Heart left ventricle (tissue), 16 donors: ENCODE data around the gene CGB1. TPM values are rescaled to one million over a fixed set of nuclear protein-coding genes. Genes with fewer than 3 reads are reported as not detected.

Experiments
- ATAC-seq, 4 donors: fragments of 200-7000 bp; cut with Tn5 transposase; one replicate each; pipeline ENCODE4 v1.9.1; 2020 to 2022; ENCODE audit warnings: moderate library complexity in 4 of 4, mild to moderate bottlenecking in 3 of 4, moderate number of reproducible peaks in 1 of 4
- DNase-seq, 5 donors: peaks; one replicate each; pipeline ENCODE4 v3.0.0-alpha.2; 2020
- H3K27ac ChIP-seq, 12 donors: fragments of 200-600 bp; sonication (generic) in 4 of 12; one replicate each; pipeline versions ENCODE4 v1.5.0 to v1.8.0; 2016 to 2022; ENCODE audit warnings: mild to moderate bottlenecking in 2 of 12
- H3K27me3 ChIP-seq, 9 donors: fragments of 200-600 bp; sonication (generic) in 2 of 9; one replicate each; pipeline versions ENCODE4 v1.5.1 to v1.8.0; 2016 to 2022; ENCODE audit warnings: mild to moderate bottlenecking in 3 of 9
- H3K36me3 ChIP-seq, 9 donors: fragments of 200-600 bp; sonication (generic) in 2 of 9; one replicate each; pipeline versions ENCODE4 v1.5.0 to v1.8.0; 2018 to 2022; ENCODE audit warnings: mild to moderate bottlenecking in 2 of 9
- H3K4me1 ChIP-seq, 12 donors: fragments of 200-600 bp; sonication (generic) in 4 of 12; one replicate each; pipeline versions ENCODE4 v1.5.0 to v1.8.0; 2016 to 2022; ENCODE audit warnings: mild to moderate bottlenecking in 3 of 12
- H3K4me3 ChIP-seq, 12 donors: fragments of 200-600 bp; sonication (generic) in 4 of 12; one replicate each; pipeline versions ENCODE4 v1.5.0 to v1.8.0; 2017 to 2022; ENCODE audit warnings: mild to moderate bottlenecking in 9 of 12, moderate library complexity in 4 of 12
- H3K9me3 ChIP-seq, 12 donors: fragments of 200-600 bp; sonication (generic) in 4 of 12; one replicate each; pipeline versions ENCODE4 v1.5.0 to v1.8.0; 2016 to 2022; ENCODE audit warnings: mild to moderate bottlenecking in 1 of 12
- POLR2A ChIP-seq, 2 donors: fragments of 450-650 bp; IDR thresholded peaks; one replicate each; pipeline ENCODE4 v1.6.1; 2017; ENCODE audit warnings: antibody characterized with exemption in 2 of 2, mild to moderate bottlenecking in 2 of 2, moderate library complexity in 2 of 2
- WGBS, 4 donors: extraction: QIAGEN DNeasy Blood & Tissue Kit in 2 of 4; methylation state at CpG; one replicate each; pipeline versions ENCODE4 v1.1.5 to v1.1.7; 2013 to 2018; 5-methylcytosine and 5-hydroxymethylcytosine counted together
- intact Hi-C, 10 donors: fragments of 100-400 bp; cut with DNase I; formaldehyde crosslinking; loops; one replicate each; pipeline versions ENCODE4 v1.11.1 to v1.14.2; 2022
- polyA plus RNA-seq, 2 donors: library from polyadenylated mRNA; stranded (reverse); fragments of 200-250 nt; gene quantifications; one replicate each; pipeline ENCODE4 v1.2.3, GENCODE V29; 2013
- total RNA-seq, 9 donors: library from RNA; depleted of rRNA in 2 of 9; stranded (reverse); fragments of >200 nt in 2 of 9; fragmentation: NEBNext Ultra II Directional in 3 of 9; extraction: Animal tissue kit (Norgen Biotek cat#: 25700) in 3 of 9; gene quantifications; one replicate each; pipeline versions ENCODE4 v1.1.0 to v1.2.4, GENCODE V29; 2016 to 2023
- TF ChIP-seq, protein P1 (sequence below), 12 donors: fragments of 200-600 bp; sonication (generic) in 4 of 12; IDR thresholded peaks; one replicate each; pipeline versions ENCODE4 v1.5.0 to v1.8.0; 2018 to 2022; ENCODE audit warnings: antibody characterized with exemption in 12 of 12, mild to moderate bottlenecking in 5 of 12
- donor health status: ischemic (EF 13 %, LVEDD 7.1; RV severe dilation, severe dysfunction).
- donor health status: healthy with polysubstance abuse.
- donor health status: DM: no; HTN: yes; CAD: no.
- donor health status: DM: no; HTN: no; CAD: no.
- donor health status: ischemic (EF 25% LVEDD 6.9; RV normal size, moderate dysfunction).
- donor health status: ischemic (EF 25% LVEDD 5.7; RV mildly dilated, moderate dysfunction).
- donor health status: healthy.
- donor health status: DM: yes; HTN: yes; CAD: no.
- donor health status: ischemic (EF 35%, LVEDD 5.7; RV mildly dilated, moderate dysfunction).
- donor health status: nonischemic (EF 11% LVEDD 7.7; RV severe dilation, severe dysfunction).
- donor health status: DM: yes; HTN: yes; CAD: no.
- donor health status: PGD.
- donor health status: ischemic (EF 29% LVEDD 5.4; RV normal size, mild dysfunction).
- donor health status: nonischemic (EF 23%, LVEDD 6.1; RV moderate dilation, normal function).

CGB1 gene
- total and polyA plus RNA-seq, 11 donors: not detected

DNA sequence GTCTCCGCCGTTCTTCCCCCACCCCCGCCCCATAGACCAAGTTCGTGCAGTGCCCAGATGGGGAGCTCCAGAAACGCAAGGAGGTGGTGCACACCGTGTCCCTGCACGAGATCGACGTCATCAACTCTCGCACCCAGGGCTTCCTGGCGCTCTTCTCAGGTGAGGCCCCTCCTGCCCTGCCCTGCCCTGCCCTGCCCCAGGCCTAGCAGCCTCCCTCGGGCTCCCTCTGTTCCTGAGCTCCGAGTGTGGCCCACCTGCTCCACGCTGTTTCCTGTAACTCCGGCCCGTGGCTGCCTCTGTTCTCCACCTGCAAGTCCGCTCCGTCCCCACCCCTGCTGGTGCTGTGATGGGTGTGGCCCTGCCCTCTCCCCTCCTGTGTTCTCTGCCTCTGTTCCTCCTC is 26.2 kb downstream of the CGB1 start:
- Histone ChIP-seq H3K36me3 (peaks cover 0 to 88% (median 70%) of the 10 kb centered on the region in 9 donors), H3K27ac (no peak overlapping the region), H3K4me3 (no peak overlapping the region), H3K9me3 (no peaks in the 10 kb centered on the region), H3K4me1 (no peaks in the 10 kb centered on the region), H3K27me3 (no peaks in the 10 kb centered on the region)
- no peak for ATAC-seq
- TF ChIP-seq, protein P1, sequence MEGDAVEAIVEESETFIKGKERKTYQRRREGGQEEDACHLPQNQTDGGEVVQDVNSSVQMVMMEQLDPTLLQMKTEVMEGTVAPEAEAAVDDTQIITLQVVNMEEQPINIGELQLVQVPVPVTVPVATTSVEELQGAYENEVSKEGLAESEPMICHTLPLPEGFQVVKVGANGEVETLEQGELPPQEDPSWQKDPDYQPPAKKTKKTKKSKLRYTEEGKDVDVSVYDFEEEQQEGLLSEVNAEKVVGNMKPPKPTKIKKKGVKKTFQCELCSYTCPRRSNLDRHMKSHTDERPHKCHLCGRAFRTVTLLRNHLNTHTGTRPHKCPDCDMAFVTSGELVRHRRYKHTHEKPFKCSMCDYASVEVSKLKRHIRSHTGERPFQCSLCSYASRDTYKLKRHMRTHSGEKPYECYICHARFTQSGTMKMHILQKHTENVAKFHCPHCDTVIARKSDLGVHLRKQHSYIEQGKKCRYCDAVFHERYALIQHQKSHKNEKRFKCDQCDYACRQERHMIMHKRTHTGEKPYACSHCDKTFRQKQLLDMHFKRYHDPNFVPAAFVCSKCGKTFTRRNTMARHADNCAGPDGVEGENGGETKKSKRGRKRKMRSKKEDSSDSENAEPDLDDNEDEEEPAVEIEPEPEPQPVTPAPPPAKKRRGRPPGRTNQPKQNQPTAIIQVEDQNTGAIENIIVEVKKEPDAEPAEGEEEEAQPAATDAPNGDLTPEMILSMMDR (IDR thresholded peaks at IDR 0.05): no peak
- TF ChIP-seq POLR2A (IDR thresholded peaks at IDR 0.05): no peak
- intact Hi-C loops: no loop called here
- DNase-seq: no peak
- 90 to 95% (median 92%) methylated on average over 15 to 18 of the region's 18 CpGs for WGBS, 4 donors

DNA sequence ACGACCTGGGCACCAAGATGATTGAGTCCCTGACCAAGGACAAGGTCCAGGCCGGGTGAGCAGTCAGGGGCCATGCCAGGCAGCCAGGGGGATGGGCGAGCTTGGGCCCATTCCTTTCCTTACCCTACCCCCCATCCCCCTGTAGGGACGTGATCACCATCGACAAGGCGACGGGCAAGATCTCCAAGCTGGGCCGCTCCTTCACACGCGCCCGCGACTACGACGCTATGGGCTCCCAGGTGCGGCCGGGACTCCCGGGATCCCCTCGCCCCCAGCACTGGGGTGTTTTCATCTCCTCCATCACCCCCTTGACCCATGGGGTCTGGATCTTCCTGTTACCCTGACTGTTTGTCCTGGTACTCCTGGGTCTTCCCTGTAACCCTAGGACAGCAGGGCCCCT is 26.9 kb downstream of the CGB1 start:
- no peaks in the 10 kb centered on the region for H3K27me3 ChIP-seq
- no peak overlapping the region for H3K27ac ChIP-seq
- H3K9me3 ChIP-seq: no peaks in the 10 kb centered on the region
- H3K36me3 ChIP-seq: peaks cover 0 to 88% (median 72%) of the 10 kb centered on the region in 9 donors
- ATAC-seq (no peak), DNase-seq (no peak)
- no peaks in the 10 kb centered on the region for H3K4me1 ChIP-seq
- TF ChIP-seq POLR2A (IDR thresholded peaks at IDR 0.05): no peak
- TF ChIP-seq, protein P1 (IDR thresholded peaks at IDR 0.05): no peak
- intact Hi-C loops: no loop called here
- WGBS, 4 donors: 93 to 97% (median 95%) methylated on average over 13 to 18 of the region's 18 CpGs
- H3K4me3 ChIP-seq: no peak overlapping the region

DNA sequence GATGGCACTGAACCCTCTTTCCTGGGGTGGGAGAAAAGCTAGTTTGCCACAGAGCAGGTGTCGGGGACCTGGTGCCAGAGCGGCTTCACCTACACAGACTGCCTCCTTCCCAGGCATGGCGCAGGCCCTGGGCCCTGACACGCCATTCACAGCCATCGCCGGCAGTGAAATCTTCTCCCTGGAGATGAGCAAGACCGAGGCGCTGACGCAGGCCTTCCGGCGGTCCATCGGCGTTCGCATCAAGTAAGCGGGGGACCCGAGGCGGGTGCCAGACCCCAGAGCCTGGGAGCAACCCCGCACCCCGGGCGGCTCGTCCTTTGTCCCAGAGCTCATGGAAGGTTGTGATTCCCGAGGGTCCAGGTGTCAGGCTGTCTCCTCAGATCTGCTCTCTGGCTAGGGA is 29.8 kb downstream of the CGB1 start:
- ATAC-seq: no peak
- Histone ChIP-seq H3K36me3 (peaks cover 0 to 93% (median 77%) of the 10 kb centered on the region in 9 donors), H3K27ac (no peak overlapping the region), H3K4me3 (no peak overlapping the region), H3K9me3 (no peaks in the 10 kb centered on the region), H3K27me3 (no peaks in the 10 kb centered on the region), H3K4me1 (no peaks in the 10 kb centered on the region)
- intact Hi-C loops: no loop called here
- WGBS, 4 donors: 95 to 98% (median 97%) methylated on average over 20 to 22 of the region's 22 CpGs
- no peak for TF ChIP-seq POLR2A (IDR thresholded peaks at IDR 0.05)
- TF ChIP-seq, protein P1 (IDR thresholded peaks at IDR 0.05): no peak
- no peak for DNase-seq

DNA sequence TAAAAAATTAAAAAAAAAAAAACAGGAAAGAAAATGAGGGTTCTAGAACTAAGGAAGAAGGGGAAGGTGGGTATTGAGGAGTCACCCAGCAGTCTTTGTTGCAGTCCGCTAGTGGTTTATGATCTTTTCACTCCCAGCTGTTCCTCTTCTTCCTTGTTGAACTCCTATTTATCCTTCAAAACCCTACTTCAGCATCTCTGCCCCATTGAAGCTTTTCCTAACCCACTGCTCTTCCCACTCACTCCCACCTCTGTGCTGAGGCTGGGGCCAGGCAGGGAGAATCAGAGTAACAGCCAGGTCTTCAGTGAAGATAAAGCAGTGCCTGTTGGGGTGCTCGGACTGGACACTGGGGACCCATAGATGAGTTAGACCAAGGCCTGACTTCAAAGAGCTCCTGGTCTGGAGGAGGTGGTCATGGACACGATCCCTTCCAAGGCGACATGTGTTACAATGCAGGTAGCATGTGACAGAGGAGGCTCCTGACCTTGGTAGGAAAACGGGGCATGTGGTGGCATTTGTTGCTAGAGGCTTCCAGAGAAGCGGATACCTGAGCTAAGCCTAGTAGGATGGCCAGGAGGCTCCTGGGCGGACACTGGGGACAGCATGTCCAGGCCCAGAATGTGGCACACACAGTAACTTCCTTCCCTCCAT is 31.6 kb downstream of the CGB1 start:
- ATAC-seq: no peak

DNA sequence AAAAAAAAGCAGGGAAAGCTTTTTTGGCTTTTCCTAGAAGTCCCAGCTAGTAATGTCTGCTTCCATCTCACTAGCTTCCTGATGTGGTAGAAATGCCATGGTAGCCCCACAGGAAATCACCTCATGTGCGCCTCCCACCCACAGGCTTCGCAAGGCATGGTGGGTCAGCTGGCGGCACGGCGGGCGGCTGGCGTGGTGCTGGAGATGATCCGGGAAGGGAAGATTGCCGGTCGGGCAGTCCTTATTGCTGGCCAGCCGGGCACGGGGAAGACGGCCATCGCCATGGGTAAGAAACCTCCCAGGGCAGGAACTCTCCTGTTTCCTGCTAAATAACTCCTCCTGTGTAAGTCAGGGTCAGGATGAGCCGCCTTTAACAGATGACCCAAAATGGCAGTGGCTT is 32.6 kb downstream of the CGB1 start:
- ATAC-seq (no peak), DNase-seq (peak in 1 of 5 donors; percentile 8)
- Histone ChIP-seq H3K4me3 (no peak overlapping the region), H3K36me3 (peaks cover 0 to 73% (median 54%) of the 10 kb centered on the region in 9 donors), H3K27me3 (no peaks in the 10 kb centered on the region), H3K27ac (no peak overlapping the region), H3K9me3 (no peaks in the 10 kb centered on the region), H3K4me1 (peaks cover 0 to 3% (median 0%) of the 10 kb centered on the region in 12 donors)
- 94 to 100% (median 98%) methylated on average over 15 of the region's 15 CpGs for WGBS, 4 donors
- TF ChIP-seq, protein P1 (IDR thresholded peaks at IDR 0.05): no peak
- no peak for TF ChIP-seq POLR2A (IDR thresholded peaks at IDR 0.05)
- intact Hi-C loops: no loop called here

More for the DNA sequence above, 31.6 kb downstream of the CGB1 start:
- peak in 1 of 5 donors; percentile 1 for DNase-seq
- intact Hi-C loops: no loop called here
- Histone ChIP-seq H3K4me1 (no peaks in the 10 kb centered on the region), H3K9me3 (no peaks in the 10 kb centered on the region), H3K36me3 (peaks cover 0 to 81% (median 63%) of the 10 kb centered on the region in 9 donors), H3K27ac (no peak overlapping the region), H3K27me3 (no peaks in the 10 kb centered on the region), H3K4me3 (no peak overlapping the region)
- WGBS, 4 donors: 95 to 99% (median 96%) methylated on average over 7 of the region's 7 CpGs
- TF ChIP-seq POLR2A (IDR thresholded peaks at IDR 0.05): no peak
